Liver (tissue), 3 donors: ENCODE measurements around the gene PSMC3.
A peak's percentile ranks its signal among the peaks of the same experiment; 100 is the strongest.

Experiments
- ATF3 ChIP-seq: IDR thresholded peaks from 2 replicates; pipeline ENCODE4 v1.6.1; 2016; ENCODE audit warnings: antibody characterized with exemption
- CTCF ChIP-seq: fragments of 150-350 bp; IDR thresholded peaks from 2 replicates; pipeline ENCODE4 v1.5.1; 2017; ENCODE audit warnings: improper control_type of control experiment, low read depth, low read length; ENCODE audit not compliant: missing input control
- FOXA1 ChIP-seq: IDR thresholded peaks from 2 replicates; pipeline ENCODE4 v1.6.1; 2016; ENCODE audit warnings: antibody characterized with exemption
- GABPA ChIP-seq, 2 donors: IDR thresholded peaks in 1 of 2; conservative IDR thresholded peaks in 1 of 2; 2 replicates each; pipeline ENCODE4 v1.6.1; 2016; ENCODE audit warnings: antibody characterized with exemption in 2 of 2, mild to moderate bottlenecking in 1 of 2, moderate library complexity in 1 of 2
- HNF4A ChIP-seq, 2 donors: conservative IDR thresholded peaks; 2 replicates each; pipeline ENCODE4 v1.6.1; 2016; ENCODE audit warnings: antibody characterized with exemption in 2 of 2, mild to moderate bottlenecking in 2 of 2
- MAX ChIP-seq: IDR thresholded peaks from 2 replicates; pipeline ENCODE4 v1.6.1; 2016; ENCODE audit warnings: antibody characterized with exemption
- RAD21 ChIP-seq, 2 donors: IDR thresholded peaks; 2 replicates each; pipeline ENCODE4 v1.6.1; 2016; ENCODE audit warnings: antibody characterized with exemption in 2 of 2, mild to moderate bottlenecking in 2 of 2
- REST ChIP-seq: IDR thresholded peaks from 2 replicates; pipeline ENCODE4 v1.6.1; 2016; ENCODE audit warnings: antibody characterized with exemption, mild to moderate bottlenecking
- RXRA ChIP-seq, 2 donors: IDR thresholded peaks; 2 replicates each; pipeline ENCODE4 v1.6.1; 2017 to 2018; ENCODE audit warnings: antibody characterized with exemption in 2 of 2, mild to moderate bottlenecking in 1 of 2
- TAF1 ChIP-seq: conservative IDR thresholded peaks from 2 replicates; pipeline ENCODE4 v1.6.1; 2016; ENCODE audit warnings: antibody characterized with exemption, mild to moderate bottlenecking
- YY1 ChIP-seq: IDR thresholded peaks from 2 replicates; pipeline ENCODE4 v1.6.1; 2016; ENCODE audit warnings: antibody characterized with exemption, mild to moderate bottlenecking
- donor health status: healthy.
- donor health status: healthy.

- TF ChIP-seq CTCF: peak; percentile 91
- TF ChIP-seq GABPA (IDR thresholded peaks at IDR 0.05 in 1 of 2, conservative IDR thresholded peaks at IDR 0.05 in 1 of 2): no peak
- TF ChIP-seq YY1: no peak
- no peak for TF ChIP-seq MAX
- no peak for TF ChIP-seq REST
- TF ChIP-seq RXRA (IDR thresholded peaks at IDR 0.05): no peak
- no peak for TF ChIP-seq ATF3
- TF ChIP-seq HNF4A (conservative IDR thresholded peaks at IDR 0.05): no peak
- no peak for TF ChIP-seq FOXA1
- TF ChIP-seq TAF1: no peak
- TF ChIP-seq RAD21 (IDR thresholded peaks at IDR 0.05): peak; percentile 85 to 89
Measured at GRCh38 chr11:47373876-47374719, 52.1 kb downstream of the PSMC3 start.
